Measurements from ENCODE around the gene APBA3.

Gene APBA3

GRCh38 chr19:3745363-3746045 lies 16.0 kb downstream of the APBA3 start:
- no peak overlapping the region for H3K4me3 ChIP-seq (replicated peaks; ENCODE audit: insufficient read depth, low read length)
- TF ChIP-seq SPI1 (IDR thresholded peaks at IDR 0.05; ENCODE audit: borderline replicate concordance, low read depth) (no peak), CTCF (IDR thresholded peaks at IDR 0.05; ENCODE audit: insufficient read depth, low read length) (no peak), POLR2AphosphoS5 (IDR thresholded peaks at IDR 0.05; ENCODE audit: low read depth) (no peak), REST (IDR thresholded peaks at IDR 0.05; ENCODE audit: insufficient replicate concordance, low read depth) (no peak)
- H3K27ac ChIP-seq (replicated peaks): no peak overlapping the region
- no peaks in the 10 kb centered on the region for H3K27me3 ChIP-seq (ENCODE audit: insufficient read depth, poor library complexity, severe bottlenecking)
- no peak for DNase-seq (ENCODE audit: low read depth in 1 of 2, low spot score in 1 of 2)

GRCh38 chr19:3743486-3743885 lies 18.0 kb downstream of the APBA3 start:
- peak in 1 of 2 experiments; percentile 34 for DNase-seq (ENCODE audit: low read depth in 1 of 2, low spot score in 1 of 2)
- Histone ChIP-seq H3K4me3 (replicated peaks; ENCODE audit: insufficient read depth, low read length) (no peak overlapping the region), H3K27me3 (ENCODE audit: insufficient read depth, poor library complexity, severe bottlenecking) (no peaks in the 10 kb centered on the region), H3K27ac (replicated peaks) (no peak overlapping the region)
- TF ChIP-seq POLR2AphosphoS5 (IDR thresholded peaks at IDR 0.05; ENCODE audit: low read depth) (no peak), GABPA (IDR thresholded peaks at IDR 0.05; ENCODE audit: low read depth) (no peak), CTCF (IDR thresholded peaks at IDR 0.05; ENCODE audit: insufficient read depth, low read length) (no peak), REST (IDR thresholded peaks at IDR 0.05; ENCODE audit: insufficient replicate concordance, low read depth) (no peak), SPI1 (IDR thresholded peaks at IDR 0.05; ENCODE audit: borderline replicate concordance, low read depth) (peak; percentile 28; the same call in 1 of the 2 replicates)

GRCh38 chr19:3740431-3740830 lies 21.1 kb downstream of the APBA3 start:
- Histone ChIP-seq H3K27ac (replicated peaks) (no peak overlapping the region), H3K27me3 (ENCODE audit: insufficient read depth, poor library complexity, severe bottlenecking) (no peaks in the 10 kb centered on the region), H3K4me3 (replicated peaks; ENCODE audit: insufficient read depth, low read length) (no peak overlapping the region)
- no peak for TF ChIP-seq CTCF (IDR thresholded peaks at IDR 0.05; ENCODE audit: insufficient read depth, low read length)
- no peak for DNase-seq (ENCODE audit: low read depth in 1 of 2, low spot score in 1 of 2)

Measured in HL-60 (cell line).